ENCODE measurements around the gene CYBC1.

Gene CYBC1

GRCh38 chr17:82438401-82439193 lies 12.0 kb downstream of the CYBC1 start:
- TF ChIP-seq CTCF (IDR thresholded peaks at IDR 0.05; ENCODE audit: low read depth, low read length, missing control alignments), result no peak
- H3K4me3 ChIP-seq (ENCODE audit: low read depth, low read length), result no peak overlapping the region
- no peak for DNase-seq (ENCODE audit: low read depth)

- no peak overlapping the region for H3K4me3 ChIP-seq (ENCODE audit: low read depth, low read length)
- DNase-seq (ENCODE audit: low read depth), result no peak
- TF ChIP-seq CTCF (IDR thresholded peaks at IDR 0.05; ENCODE audit: low read depth, low read length, missing control alignments), result no peak
These were observed 13.3 kb downstream of the CYBC1 start for GRCh38 chr17:82437325-82437668.

- no peak overlapping the region for H3K4me3 ChIP-seq (ENCODE audit: low read depth, low read length)
- TF ChIP-seq CTCF (IDR thresholded peaks at IDR 0.05; ENCODE audit: low read depth, low read length, missing control alignments), result no peak
- DNase-seq (ENCODE audit: low read depth), result no peak
These were observed 13.8 kb downstream of the CYBC1 start for GRCh38 chr17:82436601-82437324.

GRCh38 chr17:82435601-82436583 lies 14.7 kb downstream of the CYBC1 start:
- TF ChIP-seq CTCF (IDR thresholded peaks at IDR 0.05; ENCODE audit: low read depth, low read length, missing control alignments), result no peak
- no peak overlapping the region for H3K4me3 ChIP-seq (ENCODE audit: low read depth, low read length)
- DNase-seq (ENCODE audit: low read depth), result no peak

- TF ChIP-seq CTCF (IDR thresholded peaks at IDR 0.05; ENCODE audit: low read depth, low read length, missing control alignments), result no peak
- DNase-seq (ENCODE audit: low read depth), result no peak
- no peak overlapping the region for H3K4me3 ChIP-seq (ENCODE audit: low read depth, low read length)
These were observed 15.4 kb downstream of the CYBC1 start for GRCh38 chr17:82435103-82435502.

- no peak for TF ChIP-seq CTCF (IDR thresholded peaks at IDR 0.05; ENCODE audit: low read depth, low read length, missing control alignments)
- H3K4me3 ChIP-seq (ENCODE audit: low read depth, low read length), result no peak overlapping the region
- no peak for DNase-seq (ENCODE audit: low read depth)
These were observed 16.4 kb downstream of the CYBC1 start for GRCh38 chr17:82434216-82434565.
